Fibroblast of peridontal ligament (primary cell): ENCODE data around the gene HSD17B8.

Experiments used
- DNase-seq: peaks from one replicate; pipeline ENCODE4 v3.0.0-alpha.2; 2010; ENCODE audit errors: extremely low read depth

The HSD17B8 gene

DNA sequence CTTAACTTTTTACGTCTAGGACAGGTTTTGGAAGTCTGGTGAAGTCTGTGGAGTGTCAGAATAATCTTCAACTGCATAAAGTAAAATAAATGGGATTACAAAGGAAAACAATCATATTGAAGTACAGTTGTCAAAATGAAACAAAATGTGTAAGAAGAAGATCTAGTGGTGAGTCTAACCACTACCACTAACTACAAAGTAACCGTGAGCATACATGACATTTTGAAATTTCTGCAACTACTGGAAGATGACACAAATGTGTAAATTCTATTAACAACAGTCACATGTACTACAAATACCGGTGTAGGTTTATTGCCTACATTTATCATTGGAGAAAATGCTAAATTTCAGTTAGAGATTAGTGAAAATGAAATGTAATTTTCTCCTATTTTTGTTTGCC lies 37.5 kb downstream of the HSD17B8 start:
- DNase-seq: no peak

- DNase-seq: no peak
Observed at GRCh38 chr6:33243476-33243875, 39.0 kb downstream of the HSD17B8 start.

GRCh38 chr6:33247977-33248642 lies 43.7 kb downstream of the HSD17B8 start:
- DNase-seq: peak; percentile 87

- no peak for DNase-seq
Observed at GRCh38 chr6:33248643-33248931, 44.1 kb downstream of the HSD17B8 start.

- peak; percentile 99 for DNase-seq
Observed at GRCh38 chr6:33248932-33249731, 44.7 kb downstream of the HSD17B8 start.

DNA sequence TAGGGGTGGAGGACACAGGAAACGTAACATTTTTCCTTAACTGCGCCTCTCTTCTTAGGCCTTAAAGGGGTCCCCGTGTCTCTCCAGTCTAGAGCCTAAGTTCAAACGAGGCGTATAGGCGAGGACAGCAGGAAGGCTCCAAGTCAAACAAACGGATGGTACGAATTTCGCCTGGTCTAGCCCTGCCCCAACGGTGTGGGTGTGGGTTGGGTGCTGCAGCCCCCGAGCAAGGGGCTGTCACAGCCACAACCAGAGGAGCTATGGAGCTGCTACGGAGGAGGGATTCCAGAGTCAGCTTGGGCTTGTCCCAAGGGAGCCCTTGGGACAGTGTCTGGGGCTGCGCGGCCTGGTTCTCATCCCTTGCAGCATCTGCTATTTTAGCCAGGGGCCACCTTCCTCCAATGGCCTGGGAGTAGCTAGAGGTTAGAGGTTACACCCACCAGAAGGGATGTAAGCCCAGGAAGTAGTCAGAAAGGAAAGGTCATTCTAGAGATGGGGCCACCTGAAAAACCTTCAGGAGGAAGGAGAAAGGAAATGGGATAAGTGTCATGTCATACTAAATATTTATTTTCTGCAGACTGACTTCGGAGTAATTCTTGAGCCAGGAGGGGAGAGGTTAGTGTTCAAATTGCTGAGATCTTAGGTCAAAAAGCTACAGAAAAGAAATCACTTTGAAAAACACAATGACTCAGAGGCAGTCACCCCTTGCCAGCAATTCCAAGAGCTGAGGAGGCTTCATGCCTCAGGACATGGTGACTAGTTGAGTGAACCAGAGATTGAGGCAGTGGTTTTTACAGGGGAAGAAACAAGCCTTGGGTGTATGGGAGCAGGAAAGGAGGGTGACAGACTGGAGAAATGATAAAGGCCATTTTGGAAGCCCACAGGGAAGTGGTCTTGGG lies 45.5 kb downstream of the HSD17B8 start:
- peak; percentile 82 for DNase-seq

- DNase-seq: no peak
Observed at GRCh38 chr6:33250731-33251130, 46.3 kb downstream of the HSD17B8 start.

DNA sequence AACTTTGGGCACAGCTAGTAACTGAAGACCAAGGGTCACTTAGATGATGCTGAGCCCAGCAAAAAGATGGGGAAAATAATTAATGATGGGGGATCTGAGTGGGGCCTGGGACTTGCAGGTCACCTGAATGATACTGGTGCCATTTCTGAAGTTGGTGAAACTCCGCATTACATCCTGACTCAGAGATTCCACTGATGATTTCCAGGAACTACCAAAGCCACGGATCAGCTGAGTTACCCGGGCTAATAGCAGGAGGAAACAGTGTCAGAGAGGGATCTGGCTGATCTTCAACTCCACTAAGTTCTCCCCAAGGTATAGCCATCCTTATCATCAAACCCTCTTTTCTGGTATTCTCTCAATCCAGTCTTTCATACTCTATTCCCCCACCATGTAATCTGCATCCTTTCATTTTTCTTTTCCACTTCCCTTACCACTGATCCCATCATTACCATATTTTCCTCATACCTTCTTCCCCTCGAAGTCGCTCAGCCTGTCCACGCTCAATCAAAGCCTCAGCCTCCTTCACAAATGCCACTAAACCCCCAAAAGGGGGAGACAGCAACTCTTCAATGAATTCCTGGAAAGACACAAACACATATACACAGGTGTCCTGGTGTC lies 47.0 kb downstream of the HSD17B8 start:
- peak; percentile 12 for DNase-seq

- DNase-seq: peak; percentile 25
Observed at GRCh38 chr6:33252759-33253158, 48.3 kb downstream of the HSD17B8 start.

DNA sequence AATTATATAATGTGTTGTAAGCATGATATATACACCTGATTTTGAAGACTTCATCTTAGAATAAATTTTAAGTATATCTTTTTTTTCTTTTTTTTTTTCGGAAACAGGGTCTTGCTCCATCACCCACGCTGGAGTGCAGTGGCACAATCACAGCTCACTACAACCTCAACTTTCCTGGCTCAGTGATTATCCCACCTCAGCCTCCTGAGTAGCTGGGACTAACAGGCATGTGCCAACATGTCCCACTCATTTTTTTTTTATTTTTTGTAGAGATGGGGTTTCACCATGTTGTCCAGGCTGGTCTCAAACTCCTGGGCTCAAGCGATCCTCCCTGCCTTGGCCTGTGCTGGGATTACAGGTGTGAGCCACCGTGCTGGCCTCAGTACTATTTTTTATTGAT lies 50.1 kb downstream of the HSD17B8 start:
- no peak for DNase-seq
